H1 (cell line): ENCODE measurements around the gene CD3D.

Source experiments
- CTCF ChIP-seq, 3 experiments: IDR thresholded peaks; 1 replicate in 2 of 3; 2 replicates in 1 of 3; pipeline versions ENCODE4 v1.5.1 to v1.6.1; 2011; ENCODE audit warnings: low read length in 3 of 3, mild to moderate bottlenecking in 3 of 3, inconsistent platforms in 2 of 3, low read depth in 1 of 3, moderate library complexity in 1 of 3; ENCODE audit not compliant: insufficient read depth in 1 of 3; ENCODE audit errors: control extremely low read depth in 1 of 3
- EP300 ChIP-seq, 2 experiments: IDR thresholded peaks; 1 replicate in 1 of 2; 2 replicates in 1 of 2; pipeline ENCODE4 v1.6.1; 2011 to 2012; ENCODE audit warnings: low read depth in 2 of 2, low read length in 2 of 2, mild to moderate bottlenecking in 2 of 2, borderline replicate concordance in 1 of 2, inconsistent platforms in 1 of 2, moderate library complexity in 1 of 2
- HDAC6 ChIP-seq: IDR thresholded peaks from one replicate; pipeline ENCODE4 v1.7.1; 2012; ENCODE audit warnings: low read depth, mild to moderate bottlenecking, inconsistent platforms, low read length, moderate library complexity
- JUN ChIP-seq: IDR thresholded peaks from 2 replicates; pipeline ENCODE4 v1.6.1; 2011; ENCODE audit warnings: low read depth, mild to moderate bottlenecking, improper control_type of control experiment, low read length
- MAX ChIP-seq: IDR thresholded peaks from 2 replicates; pipeline ENCODE4 v1.6.1; 2012; ENCODE audit warnings: inconsistent platforms

- no peak for TF ChIP-seq JUN
- TF ChIP-seq CTCF (IDR thresholded peaks at IDR 0.05; ENCODE audit: control extremely low read depth in 1 of 3, insufficient read depth in 1 of 3, low read depth in 1 of 3, low read length in 3 of 3): no peak
- TF ChIP-seq MAX: no peak
- TF ChIP-seq HDAC6: no peak
- TF ChIP-seq EP300 (IDR thresholded peaks at IDR 0.05; ENCODE audit: borderline replicate concordance in 1 of 2, low read depth in 2 of 2, low read length in 2 of 2): no peak
Observed at GRCh38 chr11:118341815-118342489, 553 bp downstream of the CD3D start.
